Activated T-helper 9 cell treated with anti-CD3 and anti-CD28 coated beads, Interleukin-2, amount 50 U/mL, for 16 hours (primary cell): ENCODE measurements around the gene TAGLN3.
"Not testable (repeated sequence)": the region's sequence is repeated elsewhere in the genome, so short reads cannot be mapped to it uniquely, and the experiment has no call there.

Source experiments
- DNase-seq: peaks from one replicate; pipeline ENCODE4 v3.0.0-alpha.2; 2020; ENCODE audit warnings: low read depth

The TAGLN3 gene

DNA sequence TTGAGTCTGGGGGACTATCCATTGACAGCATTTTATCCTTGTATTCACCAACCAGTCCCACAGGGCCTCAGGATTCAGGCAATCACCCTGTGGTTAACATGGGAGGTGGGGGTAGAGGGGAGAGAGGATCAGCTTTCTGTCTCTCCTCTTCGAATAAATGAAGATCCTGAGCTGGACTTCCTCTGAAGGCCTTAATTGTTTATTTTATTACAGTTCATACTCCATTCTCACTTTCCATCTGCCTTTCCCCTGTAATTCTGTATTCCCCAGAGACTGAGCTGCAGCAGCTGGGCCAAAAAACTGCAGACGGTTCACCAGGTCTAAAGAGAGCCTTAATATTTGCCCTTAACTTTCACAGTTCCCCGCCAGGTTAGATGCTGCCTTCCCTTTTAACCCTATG is 11.9 kb downstream of the TAGLN3 start:
- no peak for DNase-seq

DNA sequence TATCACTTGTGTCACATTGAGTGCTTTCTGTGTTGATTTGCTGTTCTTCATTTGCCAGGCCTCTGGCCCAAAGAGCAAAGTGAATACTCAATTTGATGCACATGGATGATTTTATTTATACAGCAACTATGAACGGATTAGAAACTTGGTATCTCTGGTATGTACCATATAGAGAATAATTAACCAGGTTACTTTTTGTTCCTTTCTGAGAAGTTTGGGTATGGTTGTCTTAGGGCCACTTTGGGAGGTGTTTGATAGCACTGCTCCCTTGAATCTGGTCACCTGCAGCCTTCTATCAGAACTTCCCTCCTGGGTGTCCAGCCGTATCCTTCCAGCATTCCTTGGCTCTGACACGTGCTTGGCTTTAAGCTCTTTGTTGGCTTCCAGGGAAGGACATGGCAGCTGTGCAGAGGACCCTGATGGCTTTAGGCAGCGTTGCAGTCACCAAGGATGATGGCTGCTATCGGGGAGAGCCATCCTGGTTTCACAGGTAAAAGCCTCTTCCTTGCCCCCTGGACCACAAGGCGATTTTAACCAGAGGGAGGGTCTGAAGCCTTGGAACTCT is 12.7 kb downstream of the TAGLN3 start:
- DNase-seq = no peak

DNA sequence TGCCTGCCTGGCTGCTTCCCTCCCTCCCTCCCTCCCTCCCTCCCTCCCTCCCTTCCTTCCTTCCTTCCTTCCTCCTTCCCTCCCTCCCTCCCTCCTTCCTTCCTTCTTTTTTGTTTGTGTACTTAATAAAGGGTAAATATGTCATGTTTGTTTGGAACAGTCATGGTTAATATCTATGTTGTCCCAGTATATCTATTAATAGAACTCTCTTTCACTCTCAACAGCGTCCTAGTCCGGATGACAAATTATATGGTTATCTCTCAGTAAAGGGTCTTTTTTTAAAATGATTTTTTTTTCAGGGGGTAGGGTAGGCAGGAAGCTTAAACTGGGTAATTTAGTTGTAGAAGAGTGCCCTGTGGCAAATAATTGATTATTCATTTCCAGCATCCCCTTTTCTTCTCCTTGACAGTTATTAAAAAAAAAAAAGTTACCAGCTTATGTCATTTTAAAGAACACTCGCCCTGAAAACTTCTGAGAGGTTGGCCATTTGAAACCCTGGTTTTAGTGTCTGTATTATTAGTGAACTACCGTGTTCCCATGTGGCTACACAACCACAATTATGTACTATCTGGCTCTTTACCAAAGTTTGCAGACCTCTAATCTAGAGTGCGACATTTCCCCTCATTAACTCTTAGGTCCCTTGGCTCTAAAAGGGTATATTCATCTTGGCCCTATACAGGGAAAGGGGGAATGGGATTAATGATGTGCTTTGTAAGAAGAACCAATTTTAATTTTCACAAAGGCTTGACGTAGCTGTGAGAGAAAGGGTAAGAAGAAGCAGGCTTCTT is 13.7 kb downstream of the TAGLN3 start:
- no peak for DNase-seq

DNA sequence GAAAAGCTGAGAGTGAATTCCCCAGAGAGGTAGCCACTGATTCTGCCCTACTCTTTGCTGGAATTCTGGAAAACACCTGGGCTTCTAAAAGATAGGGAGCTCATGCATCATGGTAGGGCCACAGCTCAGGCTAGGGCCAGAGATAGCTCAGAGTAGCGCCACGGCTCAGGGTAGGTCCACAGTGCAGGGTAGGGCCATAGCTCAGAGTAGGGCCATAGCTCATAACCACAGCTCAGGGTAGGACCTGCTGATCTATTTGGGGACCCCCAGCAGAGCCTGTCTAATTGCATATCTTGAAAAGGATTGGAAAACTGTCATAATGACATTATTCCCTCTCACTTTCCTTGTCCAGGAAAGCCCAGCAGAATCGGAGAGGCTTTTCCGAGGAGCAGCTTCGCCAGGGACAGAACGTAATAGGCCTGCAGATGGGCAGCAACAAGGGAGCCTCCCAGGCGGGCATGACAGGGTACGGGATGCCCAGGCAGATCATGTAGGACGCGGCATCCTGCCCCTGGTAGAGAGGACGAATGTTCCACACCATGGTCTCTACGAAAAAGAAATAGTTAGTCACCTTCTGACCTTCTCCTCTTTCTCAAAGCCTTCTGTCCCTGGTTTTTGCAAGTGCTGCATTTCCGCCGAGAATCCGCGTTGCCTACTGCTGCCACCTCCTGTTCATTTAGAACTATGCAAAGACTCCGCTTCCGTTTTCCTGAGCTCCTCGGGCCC is 14.5 kb downstream of the TAGLN3 start:
- DNase-seq = peak; percentile 34

DNA sequence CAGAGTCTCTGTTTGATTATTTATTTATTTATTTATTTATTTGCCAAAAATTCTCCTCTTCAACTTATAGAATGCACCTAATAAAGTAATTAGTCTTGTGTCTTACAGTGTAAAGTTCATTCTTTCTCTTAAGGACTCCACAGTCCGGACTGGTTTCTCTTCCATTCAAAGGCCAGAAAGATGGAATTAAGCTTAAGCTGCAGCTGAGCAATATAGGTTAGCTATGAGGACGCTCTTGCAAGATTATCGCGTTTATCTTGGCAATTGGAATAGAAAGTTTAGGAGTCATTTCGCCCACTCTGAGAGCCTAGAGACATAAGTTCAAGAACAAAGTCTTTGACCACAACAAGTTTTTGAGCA is 15.0 kb downstream of the TAGLN3 start:
- DNase-seq = no peak

DNA sequence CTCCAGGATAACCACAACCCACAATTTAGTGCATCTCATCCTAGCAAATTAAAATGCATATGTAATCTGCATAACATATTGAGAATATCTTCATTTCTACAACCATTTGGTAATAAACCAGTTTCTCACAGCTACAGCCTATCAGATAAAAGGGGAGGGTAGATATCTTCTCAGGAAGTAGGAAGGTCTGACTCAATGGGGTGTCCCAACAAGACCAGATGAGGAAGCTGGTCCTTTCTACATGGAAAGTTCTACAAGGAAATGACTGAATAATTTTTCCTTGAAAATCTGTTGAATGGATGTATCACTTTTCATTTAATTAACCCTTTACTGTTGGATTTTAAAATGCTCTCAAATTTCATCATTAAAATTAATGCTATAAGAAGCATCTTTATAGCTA is 18.4 kb downstream of the TAGLN3 start:
- no peak for DNase-seq

DNA sequence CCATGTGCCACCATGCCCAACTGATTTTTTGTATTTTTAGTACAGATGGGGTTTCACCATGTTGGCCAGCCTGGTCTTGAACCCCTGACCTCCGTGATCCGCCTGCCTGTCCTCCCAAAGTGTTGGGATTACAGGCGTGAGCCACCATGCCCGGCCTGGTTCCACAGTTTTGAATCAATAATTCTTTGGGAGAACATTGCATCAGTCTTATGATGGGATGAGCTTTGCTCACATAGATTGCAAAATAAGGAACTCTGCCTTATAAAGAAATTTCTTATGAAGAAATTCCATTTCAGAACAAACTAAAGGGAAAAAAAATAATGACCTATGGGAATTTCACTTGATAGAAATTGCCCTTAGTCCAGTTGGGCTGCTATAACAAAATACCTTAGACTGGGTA is 20.0 kb downstream of the TAGLN3 start:
- DNase-seq = no peak

DNA sequence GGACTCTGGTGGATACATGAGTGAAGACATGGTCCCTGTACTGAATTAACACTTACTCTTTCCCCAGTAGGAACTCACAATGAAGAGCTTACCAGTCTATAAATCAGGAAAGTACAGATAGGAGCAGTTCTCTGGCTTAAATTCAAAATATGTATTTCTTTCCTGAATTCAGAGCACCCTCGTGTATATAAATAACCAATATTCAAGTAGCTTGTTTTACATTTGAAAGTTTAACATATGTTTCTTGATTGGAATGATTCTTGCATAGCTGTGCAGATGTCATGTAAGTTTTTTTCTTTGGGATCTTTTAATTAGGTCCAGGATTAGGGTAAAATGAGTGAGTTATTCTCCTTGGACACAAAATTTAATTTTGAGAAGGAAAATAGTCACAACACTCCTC is 21.0 kb downstream of the TAGLN3 start:
- no peak for DNase-seq

DNA sequence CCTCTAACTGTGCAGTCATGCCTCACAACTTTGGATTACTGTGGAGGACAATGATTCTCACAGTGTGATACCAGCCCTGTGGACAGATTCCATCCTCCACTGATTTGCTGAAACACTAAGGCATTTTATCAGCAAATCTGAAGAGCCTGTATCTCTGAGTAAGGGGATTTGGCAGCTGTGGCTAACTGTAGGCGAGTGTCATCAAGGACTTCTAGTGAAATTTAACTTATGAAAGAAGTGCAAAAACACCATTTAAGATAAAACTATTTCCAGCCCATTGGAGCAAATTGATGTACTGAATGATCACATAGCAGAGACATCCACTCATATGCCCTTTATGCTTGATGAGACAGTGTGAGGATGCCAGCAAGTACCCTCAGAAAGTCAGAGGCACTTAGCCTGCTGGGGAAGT is 22.0 kb downstream of the TAGLN3 start:
- DNase-seq = no peak

DNA sequence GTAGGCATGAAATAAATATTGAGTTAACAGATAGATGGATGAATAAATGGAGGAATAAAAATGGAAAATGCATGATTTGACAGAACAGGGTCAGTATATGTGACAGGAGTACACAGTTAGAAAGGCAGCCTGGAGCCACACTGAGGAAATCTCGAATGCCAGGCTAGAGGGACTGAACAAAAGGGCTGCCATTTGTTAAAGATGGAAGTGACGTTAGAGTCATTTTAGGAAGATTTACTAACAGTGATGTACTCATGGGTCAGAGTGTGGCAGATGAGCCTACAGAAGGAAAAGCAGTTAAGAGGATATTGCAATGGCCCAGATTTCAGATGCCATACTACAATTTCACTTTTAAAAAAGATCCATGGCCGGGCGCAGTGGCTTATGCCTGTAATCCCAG is 28.4 kb downstream of the TAGLN3 start:
- no peak for DNase-seq

DNA sequence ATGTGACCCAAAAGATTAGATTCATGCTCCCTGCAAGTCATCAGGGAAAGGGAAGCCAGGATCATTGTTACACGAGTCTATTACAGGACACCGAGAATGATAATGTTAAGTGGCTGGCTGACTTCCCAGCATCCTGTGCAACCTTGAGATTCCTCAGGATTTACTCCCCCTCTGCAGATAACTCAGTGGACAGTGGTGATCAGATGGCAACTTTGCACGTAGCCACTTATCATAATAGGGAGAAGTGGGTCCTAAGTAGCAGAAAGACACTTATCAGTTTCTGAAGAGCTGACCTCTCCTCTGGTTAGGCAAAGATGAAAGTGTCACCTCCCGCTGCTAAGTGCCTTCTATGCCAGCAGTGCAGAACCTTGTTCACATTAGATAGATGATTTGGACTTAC is 29.1 kb downstream of the TAGLN3 start:
- DNase-seq = no peak

DNA sequence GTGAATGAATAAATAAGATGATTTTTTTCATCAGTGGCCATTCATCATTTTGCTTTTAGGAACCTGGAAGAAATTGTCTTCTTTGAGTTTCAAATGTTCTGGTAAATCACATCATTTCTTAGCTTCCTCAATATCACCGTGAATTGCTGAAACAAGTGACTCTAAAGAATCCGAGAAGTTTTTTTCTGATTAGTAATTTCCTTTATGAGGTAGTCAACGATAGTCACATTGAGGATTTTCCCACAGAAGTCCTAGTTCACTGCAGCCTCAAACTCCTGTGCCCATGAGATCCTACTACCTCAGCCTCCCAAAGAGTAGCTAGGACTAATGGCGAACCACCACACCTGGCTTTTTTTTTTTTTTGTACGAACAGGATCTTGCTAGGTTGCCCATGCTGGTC is 32.2 kb downstream of the TAGLN3 start:
- DNase-seq = no peak

DNA sequence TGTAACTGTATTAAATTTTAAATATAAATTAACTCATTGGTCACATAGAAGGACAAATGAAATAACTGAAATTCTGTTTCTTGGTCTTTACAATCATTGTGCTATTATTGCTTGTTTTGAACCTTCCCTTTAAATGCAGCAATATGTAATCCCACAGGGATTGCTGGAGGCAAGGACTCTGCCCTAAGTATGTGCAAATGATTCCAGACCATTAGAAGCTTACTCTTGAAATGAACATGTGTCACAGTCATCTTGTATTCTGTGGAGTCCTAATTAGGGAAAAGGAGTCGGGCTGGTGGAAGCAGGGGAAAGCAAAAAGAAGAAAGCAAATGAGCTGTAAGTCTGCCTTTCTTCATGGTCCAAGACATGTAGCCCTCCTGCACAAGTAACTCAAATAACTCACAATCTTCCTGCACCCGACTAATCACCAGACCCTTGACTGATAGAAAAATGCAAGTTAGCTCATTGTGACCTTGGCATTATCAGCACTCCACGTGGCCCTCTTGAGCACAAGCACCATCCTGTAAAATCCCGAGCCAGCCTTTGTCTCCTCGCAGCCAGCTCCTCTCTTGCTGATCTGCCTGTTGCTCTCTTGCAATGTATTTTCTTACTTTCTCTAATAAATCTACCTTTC is 33.5 kb downstream of the TAGLN3 start:
- no peak for DNase-seq

DNA sequence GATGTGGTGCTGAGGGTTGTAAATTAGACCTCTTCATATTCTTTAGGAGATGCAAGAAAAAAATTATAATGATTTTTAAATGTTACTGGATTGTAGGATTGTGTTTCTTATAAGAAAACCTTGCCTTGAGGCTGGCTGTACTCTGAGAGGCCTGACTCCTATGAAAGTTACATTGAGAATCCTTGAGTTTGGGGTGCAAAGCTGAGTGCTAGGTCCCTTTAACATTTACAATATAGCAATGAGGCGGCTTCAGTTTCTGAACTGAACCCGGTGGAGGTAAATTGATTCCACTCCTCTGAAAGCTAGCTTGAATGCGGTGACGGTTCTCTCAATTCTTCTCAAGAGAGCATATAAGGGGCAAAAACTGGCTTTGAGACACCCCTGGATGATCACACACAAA is 35.7 kb downstream of the TAGLN3 start, which contains the start of gene TMPRSS7:
TMPRSS7 (plus strand) TSS at position 301 of the 400 bp plus-strand sequence. CDS start 110 bp downstream, outside the sequence.
- DNase-seq = no peak

DNA sequence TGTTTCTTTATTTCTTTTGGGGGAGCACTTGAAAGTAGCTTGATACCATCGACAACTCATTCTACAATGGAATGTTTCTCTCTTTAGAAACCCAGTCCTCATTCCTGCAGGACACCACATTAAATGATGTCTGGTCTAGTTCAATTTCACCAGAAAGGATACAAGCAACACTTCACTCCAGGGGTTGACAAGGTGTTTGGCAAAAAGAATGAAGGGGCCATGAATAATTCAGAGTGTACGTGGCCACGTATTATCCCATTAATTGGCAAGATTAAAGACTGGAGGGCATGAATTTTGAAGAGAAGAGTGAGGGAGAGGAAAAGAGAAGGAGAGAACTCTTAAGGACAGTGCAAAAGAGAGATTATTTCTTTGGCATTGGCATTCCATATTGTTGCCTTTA is 36.5 kb downstream of the TAGLN3 start:
- no peak for DNase-seq

DNA sequence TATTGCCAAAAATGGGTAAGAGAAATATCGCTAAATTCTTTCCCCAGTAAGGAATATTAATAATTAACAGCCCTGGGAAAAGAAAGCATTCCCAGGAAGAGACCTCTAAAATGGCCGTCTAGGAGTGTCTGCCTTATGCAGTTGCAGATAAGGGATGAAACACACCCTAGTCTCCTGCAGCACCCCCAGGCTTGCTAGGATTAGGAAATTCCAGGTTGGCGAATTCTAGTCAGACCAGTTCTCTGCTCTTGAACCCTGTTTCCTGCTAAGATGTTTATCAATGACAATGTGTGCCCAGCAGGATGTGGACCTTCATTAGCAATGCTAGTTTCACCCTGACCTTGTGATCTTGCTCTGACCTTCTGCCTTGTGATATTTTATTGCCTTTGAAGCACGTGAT is 38.5 kb downstream of the TAGLN3 start:
- DNase-seq = not testable (repeated sequence)

DNA sequence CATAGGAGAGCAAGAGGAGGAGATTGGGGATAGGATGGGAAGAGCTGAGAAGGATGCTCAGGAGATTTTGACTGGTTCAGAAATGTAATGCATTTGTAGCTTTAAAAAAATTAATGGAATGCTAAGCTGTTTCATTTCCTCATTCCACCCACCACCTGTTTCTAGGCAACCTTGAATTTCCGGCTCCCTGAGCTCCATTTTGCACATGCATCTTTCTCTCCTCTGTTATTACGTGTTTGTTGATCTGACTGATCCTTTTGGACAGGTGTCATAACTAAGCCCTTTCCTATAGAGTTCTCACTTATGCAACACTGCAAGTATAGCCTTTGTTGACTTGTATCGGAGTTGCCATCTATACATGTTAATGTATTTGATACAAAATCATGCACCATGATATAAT is 40.1 kb downstream of the TAGLN3 start:
- DNase-seq = no peak

DNA sequence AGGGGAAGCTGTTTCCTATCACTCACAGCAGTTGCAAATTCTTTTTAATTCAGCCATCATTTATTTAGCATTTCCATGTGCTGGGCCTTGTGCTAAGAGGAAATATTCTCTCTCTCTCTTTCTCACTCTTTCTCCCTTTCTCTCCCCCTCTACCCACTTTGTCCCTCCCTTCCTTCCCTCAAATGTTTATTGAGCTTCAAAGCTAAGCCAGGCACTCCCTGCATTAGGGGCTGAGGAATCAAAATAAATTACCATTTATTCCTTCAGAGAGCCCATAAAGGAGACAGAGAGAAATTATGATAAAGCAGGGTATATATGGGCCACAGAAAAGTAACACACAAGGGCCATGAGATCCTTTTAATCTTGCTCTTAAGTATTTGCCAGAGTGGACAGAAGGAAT is 42.6 kb downstream of the TAGLN3 start:
- DNase-seq = no peak

DNA sequence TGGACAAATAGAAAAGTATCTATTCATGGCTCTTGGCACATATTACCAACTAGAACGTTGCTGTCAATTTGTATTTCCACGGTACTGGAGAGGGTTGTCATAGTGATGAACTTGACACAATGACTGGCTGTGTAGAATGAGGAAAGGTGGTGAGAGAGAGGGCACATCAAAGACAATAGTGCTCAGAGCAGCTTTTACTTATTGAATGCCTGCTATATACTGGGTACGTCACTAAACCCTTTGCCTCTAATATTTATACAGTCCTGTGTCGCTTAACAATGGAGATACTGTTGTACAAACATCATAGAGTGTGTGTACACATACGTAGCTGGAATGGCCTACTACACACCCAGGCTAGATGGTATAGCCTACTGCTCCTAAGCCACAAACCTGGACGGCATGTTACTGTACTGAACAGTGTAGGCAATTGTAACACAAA is 44.1 kb downstream of the TAGLN3 start:
- DNase-seq = no peak

DNA sequence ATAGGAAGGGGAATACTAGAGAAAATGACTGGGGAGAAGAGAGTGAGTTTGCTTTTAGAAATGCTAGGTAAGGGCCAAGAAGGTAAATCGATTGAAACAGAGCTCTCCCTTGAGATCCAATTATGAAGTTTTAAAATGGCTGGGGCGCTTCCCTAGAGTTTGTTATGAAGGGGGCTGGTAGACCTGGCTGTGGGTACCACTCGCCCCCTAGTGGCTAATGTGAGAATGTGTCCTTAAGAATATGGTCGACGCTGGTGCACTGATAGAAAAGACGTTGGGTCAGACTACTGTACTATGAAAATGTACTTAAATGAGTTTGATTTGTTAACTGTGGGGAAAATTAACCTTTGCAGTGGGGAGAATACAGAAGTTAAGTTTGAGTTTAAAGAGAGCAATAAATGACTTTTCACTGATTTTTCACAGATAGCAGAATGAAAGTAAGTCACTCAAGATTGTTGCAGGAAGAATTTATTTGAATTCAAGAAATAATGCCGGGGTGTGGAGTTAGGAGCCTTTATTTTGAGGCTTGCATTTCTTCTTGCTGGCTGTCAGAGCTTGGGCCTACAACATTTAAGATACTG is 45.0 kb downstream of the TAGLN3 start:
- peak; percentile 11 for DNase-seq

DNA sequence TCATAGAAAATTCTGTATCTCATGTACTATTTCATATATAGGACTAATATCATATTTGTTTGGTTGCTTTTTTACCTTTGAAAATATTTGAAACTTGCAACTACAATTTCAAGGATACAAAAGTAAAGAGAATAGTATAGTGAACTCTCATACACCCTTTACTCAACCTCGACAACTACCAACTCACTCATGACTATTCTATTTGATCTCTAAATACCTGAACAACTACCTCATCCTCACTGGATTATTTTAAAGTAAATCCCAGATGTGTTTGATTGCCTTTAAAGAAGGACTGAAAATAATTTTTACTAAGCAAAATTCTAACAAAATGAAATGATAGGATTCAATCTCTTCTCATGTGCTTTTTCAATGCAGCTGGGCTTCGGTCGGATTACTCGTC is 47.9 kb downstream of the TAGLN3 start:
- DNase-seq = no peak

DNA sequence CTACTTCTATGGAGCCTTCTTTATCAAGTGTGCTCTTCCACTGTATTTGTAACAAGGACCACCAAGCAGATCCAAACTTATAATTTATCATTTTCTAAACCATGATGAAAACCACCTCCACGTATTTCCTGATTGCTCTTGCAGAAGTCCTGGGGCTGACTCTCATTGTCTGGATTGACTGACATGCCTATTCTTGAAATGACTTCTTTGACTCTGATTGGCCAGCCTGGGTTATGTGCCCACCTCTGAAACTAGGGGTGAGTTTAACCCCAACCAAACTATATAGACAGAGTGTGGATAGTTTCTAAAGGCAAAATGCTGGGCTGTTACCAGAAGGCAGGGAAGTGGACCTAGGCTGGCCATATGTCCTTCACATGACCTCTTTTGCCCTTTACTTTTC is 48.5 kb downstream of the TAGLN3 start:
- DNase-seq = no peak
